ENCODE data around the gene GPR21.

The GPR21 gene

GRCh38 chr9:123027517-123027916 lies 6.0 kb upstream of the GPR21 start:
- TF ChIP-seq CTCF (conservative IDR thresholded peaks at IDR 0.05; ENCODE audit: low read depth), result no peak
- CTCF ChIA-PET, result no interaction called here
- H3K27ac ChIP-seq, result no peak overlapping the region
- POLR2A ChIA-PET (ENCODE audit: low non-redundant PET), result no interaction called here
- DNase-seq (ENCODE audit: low spot score), result no peak

- no peak overlapping the region for H3K27ac ChIP-seq
- DNase-seq (ENCODE audit: low spot score), result no peak
- CTCF ChIA-PET, result no interaction called here
- TF ChIP-seq CTCF (conservative IDR thresholded peaks at IDR 0.05; ENCODE audit: low read depth), result no peak
- POLR2A ChIA-PET (ENCODE audit: low non-redundant PET), result no interaction called here
Observed at GRCh38 chr9:123028136-123028535, 5.3 kb upstream of the GPR21 start.

GRCh38 chr9:123028973-123029372 lies 4.5 kb upstream of the GPR21 start:
- no peak for TF ChIP-seq CTCF (conservative IDR thresholded peaks at IDR 0.05; ENCODE audit: low read depth)
- no peak overlapping the region for H3K27ac ChIP-seq
- ChIA-PET CTCF (interaction anchor here (0.6 kb wide), 1 partner anchor 924 kb away, joined by 3 read pairs; no protein-coding TSS in a partner anchor), POLR2A (ENCODE audit: low non-redundant PET) (no interaction called here)
- DNase-seq (ENCODE audit: low spot score), result no peak

- POLR2A ChIA-PET (ENCODE audit: low non-redundant PET), result no interaction called here
- TF ChIP-seq CTCF (conservative IDR thresholded peaks at IDR 0.05; ENCODE audit: low read depth), result no peak
- CTCF ChIA-PET, result interaction anchor here (0.6 kb wide), 1 partner anchor 781 kb away, joined by 3 read pairs; no protein-coding TSS in a partner anchor
Observed at GRCh38 chr9:123031963-123032362, 1.5 kb upstream of the GPR21 start.

GRCh38 chr9:123033864-123034601 lies 566 bp downstream of the GPR21 start:
- CTCF ChIA-PET, result interaction anchor here (0.6 kb wide), 2 partner anchors 40 to 673 kb away, joined by 3 to 4 read pairs; no protein-coding TSS in a partner anchor
- TF ChIP-seq CTCF (conservative IDR thresholded peaks at IDR 0.05; ENCODE audit: low read depth), result no peak
- POLR2A ChIA-PET (ENCODE audit: low non-redundant PET), result no interaction called here
- DNase-seq (ENCODE audit: low spot score), result no peak
- no peak overlapping the region for H3K27ac ChIP-seq

More at GRCh38 chr9:123031963-123032362, 1.5 kb upstream of the GPR21 start:
- no peak overlapping the region for H3K27ac ChIP-seq
- DNase-seq (ENCODE audit: low spot score), result no peak

GRCh38 chr9:123034881-123035510 lies 1.5 kb downstream of the GPR21 start:
- no peak overlapping the region for H3K27ac ChIP-seq
- TF ChIP-seq CTCF (conservative IDR thresholded peaks at IDR 0.05; ENCODE audit: low read depth), result no peak
- ChIA-PET POLR2A (ENCODE audit: low non-redundant PET) (no interaction called here), CTCF (interaction anchor here (0.6 kb wide), 1 partner anchor 674 kb away, joined by 4 read pairs; no protein-coding TSS in a partner anchor)
- DNase-seq (ENCODE audit: low spot score), result no peak

Measured in RWPE1 (cell line).